ENCODE data around the gene SMYD2.

The SMYD2 gene

DNA sequence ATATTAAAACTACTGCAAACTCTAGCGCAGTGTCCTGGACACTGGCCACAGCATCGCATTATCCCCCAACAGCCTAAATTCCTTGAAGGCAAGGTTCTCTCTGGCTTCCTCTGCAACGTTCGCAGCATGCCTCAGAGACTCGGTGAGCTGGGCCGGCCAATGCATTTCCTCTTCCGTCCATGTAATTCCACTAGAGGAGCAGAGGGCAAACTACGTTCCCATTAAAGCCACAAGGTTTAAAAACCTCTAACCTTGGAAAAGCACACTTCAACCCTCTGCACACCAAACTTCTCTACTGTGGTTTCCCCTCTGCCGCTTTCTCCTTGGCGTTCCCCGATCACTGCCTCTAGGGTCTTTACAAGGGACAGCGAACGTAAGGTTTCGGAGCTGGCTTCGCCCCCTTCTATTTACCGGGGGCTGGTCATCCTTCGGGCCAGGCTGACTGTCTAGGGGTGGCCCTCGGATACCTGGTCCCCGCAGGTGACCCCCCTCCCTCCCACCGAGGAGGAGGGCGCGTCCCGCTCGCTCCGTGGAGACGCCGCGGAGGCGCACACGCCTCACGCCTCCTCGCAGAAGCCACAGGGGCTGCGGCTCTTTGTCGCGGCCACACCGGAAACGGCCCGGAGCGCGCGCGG lies 456 bp upstream of the SMYD2 start:
- in situ Hi-C loops (cut with HindIII; ENCODE audit: low sequenced_read_pairs), result no loop called here
- H3K4me3 ChIP-seq (ENCODE audit: low read depth, low read length), result peak overlapping the region; percentile 85
- TF ChIP-seq, protein P1, sequence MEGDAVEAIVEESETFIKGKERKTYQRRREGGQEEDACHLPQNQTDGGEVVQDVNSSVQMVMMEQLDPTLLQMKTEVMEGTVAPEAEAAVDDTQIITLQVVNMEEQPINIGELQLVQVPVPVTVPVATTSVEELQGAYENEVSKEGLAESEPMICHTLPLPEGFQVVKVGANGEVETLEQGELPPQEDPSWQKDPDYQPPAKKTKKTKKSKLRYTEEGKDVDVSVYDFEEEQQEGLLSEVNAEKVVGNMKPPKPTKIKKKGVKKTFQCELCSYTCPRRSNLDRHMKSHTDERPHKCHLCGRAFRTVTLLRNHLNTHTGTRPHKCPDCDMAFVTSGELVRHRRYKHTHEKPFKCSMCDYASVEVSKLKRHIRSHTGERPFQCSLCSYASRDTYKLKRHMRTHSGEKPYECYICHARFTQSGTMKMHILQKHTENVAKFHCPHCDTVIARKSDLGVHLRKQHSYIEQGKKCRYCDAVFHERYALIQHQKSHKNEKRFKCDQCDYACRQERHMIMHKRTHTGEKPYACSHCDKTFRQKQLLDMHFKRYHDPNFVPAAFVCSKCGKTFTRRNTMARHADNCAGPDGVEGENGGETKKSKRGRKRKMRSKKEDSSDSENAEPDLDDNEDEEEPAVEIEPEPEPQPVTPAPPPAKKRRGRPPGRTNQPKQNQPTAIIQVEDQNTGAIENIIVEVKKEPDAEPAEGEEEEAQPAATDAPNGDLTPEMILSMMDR (IDR thresholded peaks at IDR 0.05; ENCODE audit: low read depth, low read length), result no peak
- peak; percentile 50 for DNase-seq (ENCODE audit: low read depth, low spot score)

DNA sequence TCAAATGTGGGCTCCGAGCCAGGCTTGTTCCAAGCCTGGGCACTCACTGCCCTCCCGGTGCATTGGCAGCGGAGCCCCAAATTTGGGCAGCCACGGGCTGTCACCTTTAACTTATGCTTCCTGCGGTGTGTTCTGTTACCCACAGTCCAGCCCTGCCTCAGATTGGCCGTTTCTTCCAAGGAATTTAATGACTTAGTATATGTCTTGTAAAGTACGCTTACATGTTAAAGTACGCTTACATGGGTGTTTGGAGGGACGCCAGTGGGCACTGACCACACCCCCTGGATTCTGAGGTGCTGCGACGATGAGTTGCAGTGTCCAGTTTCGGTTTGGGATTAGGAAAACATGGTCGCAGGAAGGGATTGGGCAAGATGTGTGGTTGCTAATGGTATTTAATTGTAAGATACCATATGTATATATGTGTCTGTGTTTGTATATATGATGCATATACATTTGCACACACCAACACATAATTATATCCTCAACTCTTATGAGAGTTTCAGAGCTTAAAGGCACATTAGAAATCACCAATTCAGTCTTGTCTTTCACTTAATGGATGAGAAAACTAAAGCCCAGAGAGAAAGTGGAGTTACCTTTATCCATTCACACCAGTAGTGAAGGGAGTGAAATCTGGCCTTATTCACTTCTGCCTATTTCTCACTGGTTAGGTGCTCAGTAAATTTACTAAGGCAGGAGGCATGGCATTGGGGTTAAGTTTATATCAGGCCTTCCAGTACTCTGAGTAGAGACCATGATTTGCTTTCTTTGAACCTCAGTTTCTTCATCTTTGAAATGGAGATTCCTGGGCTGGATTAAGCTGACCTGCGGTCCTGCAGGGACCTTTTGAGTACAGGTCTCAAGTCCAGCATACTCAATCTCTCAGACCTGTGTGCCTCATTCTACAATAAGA lies 1.0 kb downstream of the SMYD2 start:
- TF ChIP-seq, protein P1 (IDR thresholded peaks at IDR 0.05; ENCODE audit: low read depth, low read length), result no peak
- peak overlapping the region; percentile 85 for H3K4me3 ChIP-seq (ENCODE audit: low read depth, low read length)
- DNase-seq (ENCODE audit: low read depth, low spot score), result peak; percentile 60
- in situ Hi-C loops (cut with HindIII; ENCODE audit: low sequenced_read_pairs), result no loop called here

DNA sequence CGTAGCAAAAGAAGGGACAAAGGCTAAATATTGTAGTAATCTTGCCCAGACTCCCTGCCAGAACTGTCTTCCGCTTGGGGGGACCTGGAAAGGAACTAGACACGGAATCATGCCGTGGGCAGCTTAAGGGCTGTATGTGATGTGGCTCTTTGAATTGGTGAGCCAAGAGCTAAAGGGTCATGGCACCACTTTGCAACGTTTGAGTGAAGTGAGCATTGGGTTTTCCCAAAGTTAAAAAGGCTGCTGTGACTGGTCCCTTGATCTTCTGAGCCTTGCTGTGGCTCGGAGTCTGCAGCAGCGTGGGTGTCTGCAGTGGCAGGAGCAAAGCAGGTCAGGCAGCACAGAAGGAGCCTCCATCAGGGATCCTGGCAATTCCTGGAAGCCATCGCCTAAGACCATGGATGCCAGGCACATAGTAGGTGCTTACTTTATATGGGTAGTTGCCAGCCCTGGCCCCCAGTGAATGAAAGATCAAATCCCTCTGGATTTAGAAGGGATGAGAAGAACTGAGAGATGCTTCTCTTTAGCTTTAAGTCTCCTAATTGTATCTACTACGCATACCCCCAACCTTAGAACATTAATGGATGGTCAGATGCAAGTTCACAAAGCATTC lies 1.8 kb downstream of the SMYD2 start:
- H3K4me3 ChIP-seq (ENCODE audit: low read depth, low read length), result no peak overlapping the region
- TF ChIP-seq, protein P1 (IDR thresholded peaks at IDR 0.05; ENCODE audit: low read depth, low read length), result no peak
- DNase-seq (ENCODE audit: low read depth, low spot score), result no peak
- in situ Hi-C loops (cut with HindIII; ENCODE audit: low sequenced_read_pairs), result no loop called here

DNA sequence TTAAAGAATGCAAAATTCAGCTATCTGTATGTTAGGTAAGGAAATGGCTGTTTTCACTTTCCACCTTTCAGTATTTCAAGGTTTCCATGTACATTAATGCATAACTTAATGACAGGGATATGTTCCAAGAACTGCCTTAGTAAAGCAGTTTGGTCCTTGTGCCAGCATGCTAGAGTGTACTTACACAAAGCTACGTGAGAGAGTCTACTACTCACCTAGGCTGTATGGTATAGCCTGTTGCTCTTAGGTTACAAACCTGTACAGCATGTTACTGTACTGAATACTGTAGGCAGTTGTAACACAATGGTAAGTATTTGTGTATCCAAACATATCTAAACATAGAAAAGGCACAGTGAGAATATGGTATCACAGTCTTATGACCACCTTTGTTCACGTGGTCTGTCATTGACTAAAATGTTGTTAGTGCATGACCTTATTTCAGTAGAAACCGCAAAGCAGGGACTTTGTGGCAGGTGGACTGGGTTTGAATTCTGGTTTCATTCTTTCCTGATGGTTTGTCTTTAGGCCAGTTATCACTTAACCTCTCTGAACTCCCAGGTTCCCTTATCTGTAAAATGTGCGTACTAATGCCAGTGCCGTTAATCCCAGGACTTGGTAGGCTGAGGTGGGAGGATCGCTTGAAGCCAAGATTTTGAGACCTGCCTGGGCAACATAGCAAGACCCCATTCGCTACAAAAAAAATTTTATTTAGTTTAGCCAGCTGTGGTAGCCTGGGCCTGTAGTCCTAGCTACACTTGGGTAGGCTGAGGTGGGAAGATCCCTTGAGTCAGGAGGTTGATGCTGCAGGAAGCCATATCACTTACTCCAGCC lies 4.9 kb downstream of the SMYD2 start:
- TF ChIP-seq, protein P1 (IDR thresholded peaks at IDR 0.05; ENCODE audit: low read depth, low read length), result no peak
- in situ Hi-C loops (cut with HindIII; ENCODE audit: low sequenced_read_pairs), result no loop called here
- no peak for DNase-seq (ENCODE audit: low read depth, low spot score)
- H3K4me3 ChIP-seq (ENCODE audit: low read depth, low read length), result no peak overlapping the region

DNA sequence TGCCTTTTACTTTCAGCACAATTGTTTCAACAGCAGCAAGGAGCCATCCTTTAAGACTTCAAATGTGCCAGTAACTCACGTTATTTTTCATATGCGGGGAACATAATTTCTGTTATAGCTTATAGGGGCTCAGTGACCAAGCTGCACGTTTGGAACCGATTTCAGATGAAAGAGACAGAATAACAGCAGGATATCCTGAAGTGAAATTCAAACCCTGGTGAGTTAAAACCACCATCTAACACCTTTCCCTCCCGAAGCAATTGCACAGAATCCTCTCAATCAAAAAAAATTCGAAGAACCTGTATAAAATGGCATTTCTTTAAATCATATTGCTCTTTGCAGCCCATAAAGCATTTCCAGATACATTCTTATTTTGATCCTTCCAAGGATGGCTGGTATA lies 6.9 kb downstream of the SMYD2 start:
- no peak for DNase-seq (ENCODE audit: low read depth, low spot score)
- in situ Hi-C loops (cut with HindIII; ENCODE audit: low sequenced_read_pairs), result no loop called here
- H3K4me3 ChIP-seq (ENCODE audit: low read depth, low read length), result no peak overlapping the region
- TF ChIP-seq, protein P1 (IDR thresholded peaks at IDR 0.05; ENCODE audit: low read depth, low read length), result no peak

Measured in astrocyte of the spinal cord (primary cell).